Heart left ventricle (tissue), 16 donors: ENCODE data around the gene TMEM267. TPM values are rescaled to one million over a fixed set of nuclear protein-coding genes. Genes with fewer than 3 reads are reported as not detected.
"Not testable (repeated sequence)": the region's sequence is repeated elsewhere in the genome, so short reads cannot be mapped to it uniquely, and the experiment has no call there.

Experiments used
- ATAC-seq, 4 donors: fragments of 200-7000 bp; cut with Tn5 transposase; one replicate each; pipeline ENCODE4 v1.9.1; 2020 to 2022; ENCODE audit warnings: moderate library complexity in 4 of 4, mild to moderate bottlenecking in 3 of 4, moderate number of reproducible peaks in 1 of 4
- DNase-seq, 5 donors: peaks; one replicate each; pipeline ENCODE4 v3.0.0-alpha.2; 2020
- H3K27ac ChIP-seq, 12 donors: fragments of 200-600 bp; sonication (generic) in 4 of 12; one replicate each; pipeline versions ENCODE4 v1.5.0 to v1.8.0; 2016 to 2022; ENCODE audit warnings: mild to moderate bottlenecking in 2 of 12
- H3K27me3 ChIP-seq, 9 donors: fragments of 200-600 bp; sonication (generic) in 2 of 9; one replicate each; pipeline versions ENCODE4 v1.5.1 to v1.8.0; 2016 to 2022; ENCODE audit warnings: mild to moderate bottlenecking in 3 of 9
- H3K36me3 ChIP-seq, 9 donors: fragments of 200-600 bp; sonication (generic) in 2 of 9; one replicate each; pipeline versions ENCODE4 v1.5.0 to v1.8.0; 2018 to 2022; ENCODE audit warnings: mild to moderate bottlenecking in 2 of 9
- H3K4me1 ChIP-seq, 12 donors: fragments of 200-600 bp; sonication (generic) in 4 of 12; one replicate each; pipeline versions ENCODE4 v1.5.0 to v1.8.0; 2016 to 2022; ENCODE audit warnings: mild to moderate bottlenecking in 3 of 12
- H3K4me3 ChIP-seq, 12 donors: fragments of 200-600 bp; sonication (generic) in 4 of 12; one replicate each; pipeline versions ENCODE4 v1.5.0 to v1.8.0; 2017 to 2022; ENCODE audit warnings: mild to moderate bottlenecking in 9 of 12, moderate library complexity in 4 of 12
- H3K9me3 ChIP-seq, 12 donors: fragments of 200-600 bp; sonication (generic) in 4 of 12; one replicate each; pipeline versions ENCODE4 v1.5.0 to v1.8.0; 2016 to 2022; ENCODE audit warnings: mild to moderate bottlenecking in 1 of 12
- POLR2A ChIP-seq, 2 donors: fragments of 450-650 bp; IDR thresholded peaks; one replicate each; pipeline ENCODE4 v1.6.1; 2017; ENCODE audit warnings: antibody characterized with exemption in 2 of 2, mild to moderate bottlenecking in 2 of 2, moderate library complexity in 2 of 2
- WGBS, 4 donors: extraction: QIAGEN DNeasy Blood & Tissue Kit in 2 of 4; methylation state at CpG; one replicate each; pipeline versions ENCODE4 v1.1.5 to v1.1.7; 2013 to 2018; 5-methylcytosine and 5-hydroxymethylcytosine counted together
- intact Hi-C, 10 donors: fragments of 100-400 bp; cut with DNase I; formaldehyde crosslinking; loops; one replicate each; pipeline versions ENCODE4 v1.11.1 to v1.14.2; 2022
- polyA plus RNA-seq, 2 donors: library from polyadenylated mRNA; stranded (reverse); fragments of 200-250 nt; gene quantifications; one replicate each; pipeline ENCODE4 v1.2.3, GENCODE V29; 2013
- total RNA-seq, 9 donors: library from RNA; depleted of rRNA in 2 of 9; stranded (reverse); fragments of >200 nt in 2 of 9; fragmentation: NEBNext Ultra II Directional in 3 of 9; extraction: Animal tissue kit (Norgen Biotek cat#: 25700) in 3 of 9; gene quantifications; one replicate each; pipeline versions ENCODE4 v1.1.0 to v1.2.4, GENCODE V29; 2016 to 2023
- TF ChIP-seq, protein P1 (sequence below), 12 donors: fragments of 200-600 bp; sonication (generic) in 4 of 12; IDR thresholded peaks; one replicate each; pipeline versions ENCODE4 v1.5.0 to v1.8.0; 2018 to 2022; ENCODE audit warnings: antibody characterized with exemption in 12 of 12, mild to moderate bottlenecking in 5 of 12
- donor health status: ischemic (EF 13 %, LVEDD 7.1; RV severe dilation, severe dysfunction).
- donor health status: healthy with polysubstance abuse.
- donor health status: DM: no; HTN: yes; CAD: no.
- donor health status: DM: no; HTN: no; CAD: no.
- donor health status: ischemic (EF 25% LVEDD 6.9; RV normal size, moderate dysfunction).
- donor health status: ischemic (EF 25% LVEDD 5.7; RV mildly dilated, moderate dysfunction).
- donor health status: healthy.
- donor health status: DM: yes; HTN: yes; CAD: no.
- donor health status: ischemic (EF 35%, LVEDD 5.7; RV mildly dilated, moderate dysfunction).
- donor health status: nonischemic (EF 11% LVEDD 7.7; RV severe dilation, severe dysfunction).
- donor health status: DM: yes; HTN: yes; CAD: no.
- donor health status: PGD.
- donor health status: ischemic (EF 29% LVEDD 5.4; RV normal size, mild dysfunction).
- donor health status: nonischemic (EF 23%, LVEDD 6.1; RV moderate dilation, normal function).

TMEM267 gene
- total and polyA plus RNA-seq, 11 donors: 3.8 to 9.5 (median 6.8) TPM

DNA sequence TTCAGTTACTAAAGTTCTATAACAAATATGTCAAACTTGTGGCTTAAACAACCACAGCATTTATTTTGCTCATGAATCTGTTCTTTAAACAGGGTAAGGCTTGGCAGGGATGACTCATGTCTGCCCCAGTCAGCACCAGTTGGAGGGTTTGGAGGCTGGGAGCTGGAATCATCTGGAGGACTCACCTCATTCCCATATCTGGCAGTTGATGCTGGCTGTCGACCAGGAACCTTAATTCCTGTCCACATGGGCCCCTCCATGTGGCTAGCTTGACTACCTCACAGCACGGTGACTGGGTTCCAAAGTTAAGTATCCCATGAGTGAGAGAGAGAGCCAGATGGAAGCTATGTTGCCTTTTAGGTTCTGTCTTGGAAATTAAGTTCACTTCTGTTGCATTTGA is 57.7 kb downstream of the TMEM267 start:
- DNase-seq (no peak), ATAC-seq (no peak)
- 65 to 80% (median 77%) methylated on average over 2 of the region's 2 CpGs for WGBS, 4 donors
- no peak for TF ChIP-seq POLR2A (IDR thresholded peaks at IDR 0.05)
- TF ChIP-seq, protein P1, sequence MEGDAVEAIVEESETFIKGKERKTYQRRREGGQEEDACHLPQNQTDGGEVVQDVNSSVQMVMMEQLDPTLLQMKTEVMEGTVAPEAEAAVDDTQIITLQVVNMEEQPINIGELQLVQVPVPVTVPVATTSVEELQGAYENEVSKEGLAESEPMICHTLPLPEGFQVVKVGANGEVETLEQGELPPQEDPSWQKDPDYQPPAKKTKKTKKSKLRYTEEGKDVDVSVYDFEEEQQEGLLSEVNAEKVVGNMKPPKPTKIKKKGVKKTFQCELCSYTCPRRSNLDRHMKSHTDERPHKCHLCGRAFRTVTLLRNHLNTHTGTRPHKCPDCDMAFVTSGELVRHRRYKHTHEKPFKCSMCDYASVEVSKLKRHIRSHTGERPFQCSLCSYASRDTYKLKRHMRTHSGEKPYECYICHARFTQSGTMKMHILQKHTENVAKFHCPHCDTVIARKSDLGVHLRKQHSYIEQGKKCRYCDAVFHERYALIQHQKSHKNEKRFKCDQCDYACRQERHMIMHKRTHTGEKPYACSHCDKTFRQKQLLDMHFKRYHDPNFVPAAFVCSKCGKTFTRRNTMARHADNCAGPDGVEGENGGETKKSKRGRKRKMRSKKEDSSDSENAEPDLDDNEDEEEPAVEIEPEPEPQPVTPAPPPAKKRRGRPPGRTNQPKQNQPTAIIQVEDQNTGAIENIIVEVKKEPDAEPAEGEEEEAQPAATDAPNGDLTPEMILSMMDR (IDR thresholded peaks at IDR 0.05): no peak
- intact Hi-C loops: no loop called here
- Histone ChIP-seq H3K36me3 (no peaks in the 10 kb centered on the region), H3K27ac (no peak overlapping the region), H3K27me3 (no peaks in the 10 kb centered on the region), H3K4me1 (no peaks in the 10 kb centered on the region), H3K9me3 (no peaks in the 10 kb centered on the region), H3K4me3 (no peak overlapping the region)

DNA sequence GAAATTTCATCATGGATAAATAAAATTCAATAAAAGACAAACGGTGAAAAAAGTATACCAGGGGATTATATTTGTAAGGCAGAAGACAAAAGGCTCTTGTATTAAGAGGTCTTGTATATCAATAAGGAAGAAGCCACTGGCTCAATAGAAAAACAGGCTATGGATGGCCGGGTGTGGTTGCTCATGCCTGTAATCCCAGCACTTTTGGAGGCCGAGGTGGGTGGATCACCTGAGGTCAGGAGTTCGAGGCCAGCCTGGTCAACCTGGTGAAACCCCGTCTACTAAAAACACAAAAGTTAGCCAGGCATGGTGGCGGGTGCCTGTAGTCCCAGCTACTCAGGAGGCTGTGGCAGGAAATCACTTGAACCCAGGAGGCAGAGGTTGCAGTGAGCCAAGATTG is 60.6 kb downstream of the TMEM267 start:
- H3K9me3 ChIP-seq, H3K4me1 ChIP-seq, H3K36me3 ChIP-seq, H3K4me3 ChIP-seq, intact Hi-C loops, H3K27me3 ChIP-seq, ATAC-seq, H3K27ac ChIP-seq, DNase-seq: not testable (repeated sequence)
- 81 to 86% (median 82%) methylated on average over 6 of the region's 6 CpGs for WGBS, 4 donors

DNA sequence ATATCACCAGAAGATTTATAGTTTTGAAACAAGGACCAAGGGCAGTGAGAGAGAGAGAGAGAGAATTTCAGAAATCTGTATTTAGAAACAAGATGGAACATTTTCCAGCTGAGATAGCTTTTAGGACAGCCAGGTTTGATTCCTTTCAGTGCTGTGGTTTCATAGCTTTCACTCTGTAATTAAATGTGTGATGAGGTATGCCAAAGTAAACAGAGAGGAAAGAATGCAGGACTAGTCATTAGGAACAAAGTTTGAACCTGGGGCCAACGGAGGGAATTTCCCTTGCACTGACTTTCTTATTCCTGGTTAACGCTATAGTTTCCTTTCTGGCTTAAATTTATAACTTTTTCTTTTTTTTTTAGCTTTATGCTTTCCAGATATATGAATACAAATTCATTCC is 61.5 kb downstream of the TMEM267 start:
- peak in 1 of 4 donors; percentile 42 for ATAC-seq
- no peak overlapping the region for H3K27ac ChIP-seq
- intact Hi-C loops: no loop called here

DNA sequence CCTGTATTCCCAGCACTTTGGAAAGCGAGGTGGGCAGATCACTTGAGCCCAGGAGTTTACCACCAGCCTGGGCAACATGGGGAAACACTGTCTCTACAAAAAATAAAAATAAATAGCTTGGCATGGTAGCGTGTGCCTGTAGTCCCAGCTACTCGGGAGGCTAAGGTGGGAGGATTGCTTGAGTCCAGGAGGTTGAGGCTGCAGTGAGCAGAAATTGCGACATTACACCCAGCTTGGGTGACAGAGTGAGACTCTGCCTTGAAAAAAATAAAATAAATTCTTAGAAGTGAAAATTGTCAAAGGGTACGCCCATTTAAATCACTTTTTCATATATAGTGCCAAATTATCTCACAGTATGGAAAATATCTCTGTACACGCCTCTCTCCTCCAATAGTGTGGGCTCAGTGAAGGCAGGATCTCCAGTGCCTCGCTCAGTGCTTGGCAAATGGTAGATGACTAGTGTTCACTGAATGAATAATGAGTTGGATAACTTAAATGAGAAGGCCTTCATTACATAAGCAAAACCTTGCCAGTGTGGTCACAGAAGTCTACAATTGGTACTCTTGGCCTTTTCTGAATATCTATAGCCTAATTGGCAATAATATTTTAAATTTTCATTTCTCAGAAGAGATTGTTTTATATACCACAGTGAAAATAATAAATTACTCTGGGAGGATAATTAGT is 62.1 kb downstream of the TMEM267 start:
- H3K4me3 ChIP-seq: no peak overlapping the region
- DNase-seq (no peak), ATAC-seq (no peak)
- no peaks in the 10 kb centered on the region for H3K4me1 ChIP-seq
- no peaks in the 10 kb centered on the region for H3K9me3 ChIP-seq
- H3K36me3 ChIP-seq: no peaks in the 10 kb centered on the region
- intact Hi-C loops: no loop called here
- TF ChIP-seq POLR2A (IDR thresholded peaks at IDR 0.05): no peak
- TF ChIP-seq, protein P1 (IDR thresholded peaks at IDR 0.05): no peak
- no peak overlapping the region for H3K27ac ChIP-seq
- H3K27me3 ChIP-seq: no peaks in the 10 kb centered on the region
- 84 to 93% (median 87%) methylated on average over 7 of the region's 7 CpGs for WGBS, 4 donors

More for the DNA sequence above, 61.5 kb downstream of the TMEM267 start:
- no peak for TF ChIP-seq POLR2A (IDR thresholded peaks at IDR 0.05)
- TF ChIP-seq, protein P1 (IDR thresholded peaks at IDR 0.05): no peak
- no peaks in the 10 kb centered on the region for H3K4me1 ChIP-seq
- H3K9me3 ChIP-seq: no peaks in the 10 kb centered on the region
- no peak for DNase-seq
- 48 to 60% (median 52%) methylated on average over 2 of the region's 2 CpGs for WGBS, 4 donors
- no peaks in the 10 kb centered on the region for H3K36me3 ChIP-seq
- no peaks in the 10 kb centered on the region for H3K27me3 ChIP-seq
- no peak overlapping the region for H3K4me3 ChIP-seq

DNA sequence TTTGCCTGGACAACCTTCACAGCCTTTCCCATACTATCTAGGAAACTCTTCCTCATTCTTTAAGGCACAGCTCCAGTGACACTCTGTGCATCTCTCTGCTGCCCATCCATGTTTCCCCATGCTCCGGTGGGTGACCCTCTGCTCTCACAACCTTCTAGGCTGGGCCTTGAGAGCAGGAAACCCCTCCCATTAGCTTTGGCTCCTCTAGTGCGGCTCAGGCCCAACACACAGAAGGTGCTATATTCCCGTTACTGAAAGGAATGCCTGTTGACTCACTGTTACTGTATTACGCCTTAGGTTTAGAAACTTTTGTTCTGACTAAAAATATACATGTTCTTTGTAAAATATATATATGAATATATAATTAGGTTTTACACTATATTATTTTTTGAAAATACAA is 63.4 kb downstream of the TMEM267 start:
- H3K27me3 ChIP-seq: no peaks in the 10 kb centered on the region
- H3K9me3 ChIP-seq: no peaks in the 10 kb centered on the region
- DNase-seq: no peak
- no peak overlapping the region for H3K27ac ChIP-seq
- no peak for TF ChIP-seq POLR2A (IDR thresholded peaks at IDR 0.05)
- TF ChIP-seq, protein P1 (IDR thresholded peaks at IDR 0.05): no peak
- no peaks in the 10 kb centered on the region for H3K4me1 ChIP-seq
- H3K36me3 ChIP-seq: no peaks in the 10 kb centered on the region
- 53 to 63% (median 59%) methylated on average over 4 of the region's 4 CpGs for WGBS, 4 donors
- H3K4me3 ChIP-seq: no peak overlapping the region
- no peak for ATAC-seq
- intact Hi-C loops: no loop called here
